K562 (cell line): ENCODE data around the gene SULT1A2. TPM values are rescaled to one million over a fixed set of nuclear protein-coding genes. Genes with fewer than 3 reads are reported as not detected.

Source experiments
- ADNP ChIP-seq: fragments of 200-800 bp; sonication (Bioruptor generic); IDR thresholded peaks from 2 replicates; pipeline ENCODE4 v1.6.1; 2016; ENCODE audit warnings: missing genetic modification characterization, missing compliant biosample characterization
- ATF1 ChIP-seq, 2 experiments: fragments of 450-650 bp in 1 of 2; IDR thresholded peaks; 2 replicates each; pipeline ENCODE4 v1.6.1; 2016; ENCODE audit warnings: missing compliant biosample characterization in 1 of 2, missing genetic modification characterization in 1 of 2
- CHD4 ChIP-seq: fragments of 200-600 bp; sonication (generic); IDR thresholded peaks from 3 replicates; pipeline ENCODE4 v1.6.1; 2012; ENCODE audit warnings: low read depth, mild to moderate bottlenecking, mixed read lengths, low read length, inconsistent platforms; ENCODE audit not compliant: insufficient read depth, insufficient replicate concordance, poor library complexity, severe bottlenecking
- CTBP1 ChIP-seq: fragments of 450-650 bp; IDR thresholded peaks from 2 replicates; pipeline ENCODE4 v1.6.1; 2016; ENCODE audit warnings: borderline replicate concordance
- DMBX1 ChIP-seq: fragments of 250-450 bp; sonication (Bioruptor Pico); IDR thresholded peaks from 2 replicates; pipeline ENCODE4 v1.8.0; 2022; ENCODE audit warnings: inconsistent platforms, mild to moderate bottlenecking, moderate library complexity, borderline replicate concordance
- ELF1 ChIP-seq: fragments of 200-800 bp; sonication (Bioruptor generic); IDR thresholded peaks from 2 replicates; pipeline ENCODE4 v1.6.1; 2016; ENCODE audit warnings: missing genetic modification characterization, missing compliant biosample characterization
- FOS ChIP-seq: IDR thresholded peaks from 3 replicates; pipeline ENCODE4 v1.6.1; 2011; ENCODE audit not compliant: insufficient read length; ENCODE audit errors: extremely low read depth
- GATA2 ChIP-seq: sonication (generic); formaldehyde crosslinking; IDR thresholded peaks from 2 replicates; pipeline ENCODE4 v1.4.0; 2020; ENCODE audit warnings: mild to moderate bottlenecking, missing genetic modification reagents
- JUN ChIP-seq, 2 experiments: sonication (generic) in 1 of 2; formaldehyde crosslinking in 1 of 2; IDR thresholded peaks; 2 replicates each; pipeline versions ENCODE4 v1.6.1 to v1.8.0; 2012 to 2022; ENCODE audit warnings: borderline replicate concordance in 2 of 2, mild to moderate bottlenecking in 2 of 2, improper control_type of control experiment in 1 of 2, low read depth in 1 of 2, low read length in 1 of 2, missing genetic modification reagents in 1 of 2
- MYBL2 ChIP-seq, 2 experiments: fragments of 450-650 bp in 1 of 2; sonication (generic) in 1 of 2; formaldehyde crosslinking in 1 of 2; IDR thresholded peaks; 2 replicates each; pipeline versions ENCODE4 v1.6.1 to v1.8.1; 2017 to 2022; ENCODE audit warnings: borderline replicate concordance in 1 of 2, inconsistent platforms in 1 of 2, low read depth in 1 of 2, mild to moderate bottlenecking in 1 of 2, missing genetic modification reagents in 1 of 2, moderate library complexity in 1 of 2
- NFRKB ChIP-seq: fragments of 450-650 bp; IDR thresholded peaks from 2 replicates; pipeline ENCODE4 v1.6.1; 2016; ENCODE audit warnings: low read depth
- NUFIP1 ChIP-seq: fragments of 450-650 bp; IDR thresholded peaks from 2 replicates; pipeline ENCODE4 v1.6.1; 2018; ENCODE audit not compliant: partially characterized antibody
- PHF8 ChIP-seq: fragments of 200-600 bp; sonication (generic); IDR thresholded peaks from 2 replicates; pipeline ENCODE4 v1.6.1; 2012; ENCODE audit warnings: mixed run types, mild to moderate bottlenecking, inconsistent platforms, low read length, moderate library complexity, borderline replicate concordance
- TFAM ChIP-seq: fragments of 250-450 bp; sonication (Bioruptor Pico); conservative IDR thresholded peaks from 2 replicates; pipeline ENCODE4 v1.5.0; 2021; ENCODE audit warnings: mild to moderate bottlenecking, moderate library complexity
- polyA plus RNA-seq, 8 experiments: library from polyadenylated mRNA; depleted of rRNA in 4 of 8; stranded (reverse) in 5 of 8; unstranded in 3 of 8; fragments of >200 nt; fragmentation: Nextera tagmentation in 2 of 8; fragmentation: Illumina TruSeq in 1 of 8; extraction: Ambion mirVana in 2 of 8; extraction: Trizol in 1 of 8; gene quantifications; 2 replicates each; pipeline versions ENCODE4 v1.2.1 to v1.2.3, GENCODE V29; 2011 to 2014; ENCODE audit warnings: inconsistent platforms in 1 of 8, missing spikeins in 1 of 8
- total RNA-seq, 7 experiments: library from RNA; depleted of rRNA in 6 of 7; stranded (reverse); fragments of >200 nt in 6 of 7; fragmentation: Illumina TruSeq in 2 of 7; extraction: Trizol in 2 of 7; gene quantifications; 2 replicates each; pipeline versions ENCODE4 v1.2.1 to v1.2.3, GENCODE V29; 2011 to 2021; ENCODE audit warnings: low replicate concordance in 1 of 7
- TF ChIP-seq, protein P1 (sequence below): fragments of 450-650 bp; IDR thresholded peaks from 2 replicates; pipeline ENCODE4 v1.6.1; 2016; ENCODE audit warnings: borderline replicate concordance
- TF ChIP-seq, protein P2 (sequence below), 3 experiments: fragments of 200-800 bp in 1 of 3; sonication (Bioruptor generic) in 1 of 3; sonication (generic) in 1 of 3; formaldehyde crosslinking in 1 of 3; IDR thresholded peaks; 2 replicates each; pipeline versions ENCODE4 v1.6.1 to v1.8.0; 2016 to 2022; ENCODE audit warnings: mild to moderate bottlenecking in 2 of 3, missing compliant biosample characterization in 2 of 3, missing genetic modification characterization in 2 of 3, missing genetic modification reagents in 1 of 3
- TF ChIP-seq, protein P3 (sequence below), 3 experiments: fragments of 200-800 bp in 1 of 3; fragments of 250-450 bp in 1 of 3; fragments of 450-650 bp in 1 of 3; sonication (Bioruptor Pico) in 1 of 3; sonication (Bioruptor generic) in 1 of 3; formaldehyde crosslinking in 1 of 3; IDR thresholded peaks; 2 replicates each; pipeline versions ENCODE4 v1.6.1 to v1.8.0; 2016 to 2022; ENCODE audit warnings: mild to moderate bottlenecking in 2 of 3, missing genetic modification characterization in 2 of 3, missing compliant biosample characterization in 1 of 3, moderate library complexity in 1 of 3

The SULT1A2 gene
- total and polyA plus RNA-seq, 9 of the 15 experiments (the other 6 are each of a cell fraction or from before 2014, with no cell fraction given), result 0.73 to 3.2 (median 1.7) TPM

DNA sequence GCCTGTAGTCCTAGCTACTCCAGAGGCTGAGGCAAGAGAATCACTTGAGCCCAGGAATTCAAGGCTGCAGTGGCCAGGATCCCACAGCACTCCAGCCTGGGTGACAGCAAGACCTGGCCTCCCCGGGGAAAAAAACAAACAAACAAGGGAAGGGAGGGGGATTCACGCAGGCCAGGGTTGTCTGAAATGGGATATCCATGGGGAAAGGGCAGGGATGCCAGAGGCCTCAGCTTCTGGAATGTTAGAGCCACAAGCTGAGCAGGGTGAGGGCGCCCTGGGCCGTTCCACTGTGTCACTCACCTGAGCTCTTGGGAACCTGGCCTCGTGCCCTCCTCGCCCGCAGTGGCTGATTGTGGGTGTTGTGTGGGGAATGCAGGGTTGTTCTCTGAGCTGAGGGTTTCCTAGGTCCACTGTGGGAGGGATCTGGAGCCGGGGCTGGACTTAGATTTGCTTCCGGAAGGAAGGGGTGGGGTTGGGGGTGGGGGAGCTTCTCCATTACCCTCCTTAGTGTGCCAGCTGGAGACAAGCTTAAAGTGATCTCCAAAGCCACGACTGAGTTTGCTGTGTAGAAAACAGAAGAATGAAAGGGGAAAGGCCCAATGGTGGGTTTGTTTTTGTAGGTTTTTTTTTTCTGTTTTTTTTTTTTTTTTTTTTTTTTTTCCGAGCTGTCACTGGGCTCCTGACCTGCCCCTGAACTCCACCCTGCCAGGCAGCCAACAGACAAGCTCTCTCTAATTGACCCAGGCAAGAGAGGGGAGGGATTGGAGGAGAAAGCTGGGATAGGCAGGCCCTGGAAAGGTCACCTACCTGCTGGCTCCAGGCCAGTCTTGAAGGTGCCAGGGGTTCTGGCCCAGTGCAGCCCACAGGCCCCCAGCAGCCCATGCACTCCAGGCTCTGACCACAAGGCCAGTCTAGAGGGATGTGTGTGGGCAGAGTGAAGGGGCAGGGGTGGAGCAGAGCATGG, 13.1 kb upstream of the SULT1A2 start, which contains the start of gene SULT1A1 (continued):
- TF ChIP-seq CHD4 (no peak), MYBL2 (IDR thresholded peaks at IDR 0.05; ENCODE audit: low read depth) (no peak), MYBL2 (CRISPR knock-in tag; IDR thresholded peaks at IDR 0.05; ENCODE audit: borderline replicate concordance) (no peak), NUFIP1 (no peak), FOS (no peak), CTBP1 (no peak), ELF1 (tag) (0 out of 2 replicates have a peak, but pooled peaks have one; percentile 23), PHF8 (peak; percentile 46; the same call in 1 of the 2 replicates), JUN (IDR thresholded peaks at IDR 0.05; ENCODE audit: borderline replicate concordance, low read depth, low read length) (no peak), JUN (CRISPR knock-in tag; IDR thresholded peaks at IDR 0.05; ENCODE audit: borderline replicate concordance) (no peak), TFAM (CRISPR knock-in tag) (no peak), DMBX1 (CRISPR knock-in tag) (no peak), NFRKB (0 out of 2 replicates have a peak, but pooled peaks have one; percentile 29), GATA2 (no peak), ADNP (tag) (no peak), ATF1 (CRISPR knock-in tag; IDR thresholded peaks at IDR 0.05) (no peak), ATF1 (tag; IDR thresholded peaks at IDR 0.05) (no peak)
- TF ChIP-seq, protein P1, sequence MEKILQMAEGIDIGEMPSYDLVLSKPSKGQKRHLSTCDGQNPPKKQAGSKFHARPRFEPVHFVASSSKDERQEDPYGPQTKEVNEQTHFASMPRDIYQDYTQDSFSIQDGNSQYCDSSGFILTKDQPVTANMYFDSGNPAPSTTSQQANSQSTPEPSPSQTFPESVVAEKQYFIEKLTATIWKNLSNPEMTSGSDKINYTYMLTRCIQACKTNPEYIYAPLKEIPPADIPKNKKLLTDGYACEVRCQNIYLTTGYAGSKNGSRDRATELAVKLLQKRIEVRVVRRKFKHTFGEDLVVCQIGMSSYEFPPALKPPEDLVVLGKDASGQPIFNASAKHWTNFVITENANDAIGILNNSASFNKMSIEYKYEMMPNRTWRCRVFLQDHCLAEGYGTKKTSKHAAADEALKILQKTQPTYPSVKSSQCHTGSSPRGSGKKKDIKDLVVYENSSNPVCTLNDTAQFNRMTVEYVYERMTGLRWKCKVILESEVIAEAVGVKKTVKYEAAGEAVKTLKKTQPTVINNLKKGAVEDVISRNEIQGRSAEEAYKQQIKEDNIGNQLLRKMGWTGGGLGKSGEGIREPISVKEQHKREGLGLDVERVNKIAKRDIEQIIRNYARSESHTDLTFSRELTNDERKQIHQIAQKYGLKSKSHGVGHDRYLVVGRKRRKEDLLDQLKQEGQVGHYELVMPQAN, result no peak
- TF ChIP-seq, protein P2, sequence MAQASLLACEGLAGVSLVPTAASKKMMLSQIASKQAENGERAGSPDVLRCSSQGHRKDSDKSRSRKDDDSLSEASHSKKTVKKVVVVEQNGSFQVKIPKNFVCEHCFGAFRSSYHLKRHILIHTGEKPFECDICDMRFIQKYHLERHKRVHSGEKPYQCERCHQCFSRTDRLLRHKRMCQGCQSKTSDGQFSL (CRISPR knock-in tag; IDR thresholded peaks at IDR 0.05), result no peak
- TF ChIP-seq, protein P2 (tag; IDR thresholded peaks at IDR 0.05), result 0 out of 4 replicates have a peak, but pooled peaks of 1 of the 2 experiments have one; percentile 29
- TF ChIP-seq, protein P3, sequence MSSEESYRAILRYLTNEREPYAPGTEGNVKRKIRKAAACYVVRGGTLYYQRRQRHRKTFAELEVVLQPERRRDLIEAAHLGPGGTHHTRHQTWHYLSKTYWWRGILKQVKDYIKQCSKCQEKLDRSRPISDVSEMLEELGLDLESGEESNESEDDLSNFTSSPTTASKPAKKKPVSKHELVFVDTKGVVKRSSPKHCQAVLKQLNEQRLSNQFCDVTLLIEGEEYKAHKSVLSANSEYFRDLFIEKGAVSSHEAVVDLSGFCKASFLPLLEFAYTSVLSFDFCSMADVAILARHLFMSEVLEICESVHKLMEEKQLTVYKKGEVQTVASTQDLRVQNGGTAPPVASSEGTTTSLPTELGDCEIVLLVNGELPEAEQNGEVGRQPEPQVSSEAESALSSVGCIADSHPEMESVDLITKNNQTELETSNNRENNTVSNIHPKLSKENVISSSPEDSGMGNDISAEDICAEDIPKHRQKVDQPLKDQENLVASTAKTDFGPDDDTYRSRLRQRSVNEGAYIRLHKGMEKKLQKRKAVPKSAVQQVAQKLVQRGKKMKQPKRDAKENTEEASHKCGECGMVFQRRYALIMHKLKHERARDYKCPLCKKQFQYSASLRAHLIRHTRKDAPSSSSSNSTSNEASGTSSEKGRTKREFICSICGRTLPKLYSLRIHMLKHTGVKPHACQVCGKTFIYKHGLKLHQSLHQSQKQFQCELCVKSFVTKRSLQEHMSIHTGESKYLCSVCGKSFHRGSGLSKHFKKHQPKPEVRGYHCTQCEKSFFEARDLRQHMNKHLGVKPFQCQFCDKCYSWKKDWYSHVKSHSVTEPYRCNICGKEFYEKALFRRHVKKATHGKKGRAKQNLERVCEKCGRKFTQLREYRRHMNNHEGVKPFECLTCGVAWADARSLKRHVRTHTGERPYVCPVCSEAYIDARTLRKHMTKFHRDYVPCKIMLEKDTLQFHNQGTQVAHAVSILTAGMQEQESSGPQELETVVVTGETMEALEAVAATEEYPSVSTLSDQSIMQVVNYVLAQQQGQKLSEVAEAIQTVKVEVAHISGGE (CRISPR knock-in tag; IDR thresholded peaks at IDR 0.05), result no peak
